ENCODE measurements around the gene CAMK4.

DNA sequence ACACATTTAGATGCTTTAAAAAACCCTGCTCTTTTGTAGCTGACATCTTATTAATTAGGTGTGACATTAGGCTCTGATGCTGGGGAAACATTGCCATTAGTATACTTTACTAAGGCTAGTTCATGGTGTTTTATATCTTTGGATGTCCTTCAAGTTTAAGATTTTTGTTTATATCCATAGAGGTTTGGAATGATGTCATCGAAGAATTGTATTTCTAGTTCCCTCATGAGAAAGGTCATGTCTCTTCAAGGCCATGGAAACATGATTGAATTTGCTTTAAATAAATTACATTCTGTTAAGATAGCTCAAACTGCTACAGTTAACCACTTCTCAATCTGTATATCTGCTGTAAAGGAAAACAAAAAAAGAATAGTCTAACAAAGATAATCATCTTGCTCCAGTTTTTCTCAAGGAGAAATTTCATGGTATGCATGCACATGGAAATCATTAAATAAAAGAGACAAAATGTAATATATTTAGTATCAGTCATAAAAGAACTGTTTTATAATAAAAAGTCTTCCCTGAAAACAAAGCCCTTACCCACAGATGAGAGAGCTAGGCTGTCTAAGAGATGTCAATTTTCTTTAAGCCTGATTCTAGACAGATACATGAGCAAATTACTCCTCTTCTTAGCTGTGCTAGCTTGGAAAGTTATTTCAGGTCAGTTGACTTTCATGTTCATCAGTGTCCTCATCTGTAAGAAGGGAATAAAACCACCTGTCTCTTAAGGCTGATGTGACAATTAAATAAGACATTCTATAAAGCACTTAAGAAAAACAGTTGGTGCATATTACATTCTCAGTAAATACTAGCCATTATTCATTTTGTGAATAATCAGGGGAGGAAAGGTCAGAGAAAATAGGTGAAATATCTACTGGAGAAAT is 313.2 kb downstream of the CAMK4 start:
- TF ChIP-seq, protein P1, sequence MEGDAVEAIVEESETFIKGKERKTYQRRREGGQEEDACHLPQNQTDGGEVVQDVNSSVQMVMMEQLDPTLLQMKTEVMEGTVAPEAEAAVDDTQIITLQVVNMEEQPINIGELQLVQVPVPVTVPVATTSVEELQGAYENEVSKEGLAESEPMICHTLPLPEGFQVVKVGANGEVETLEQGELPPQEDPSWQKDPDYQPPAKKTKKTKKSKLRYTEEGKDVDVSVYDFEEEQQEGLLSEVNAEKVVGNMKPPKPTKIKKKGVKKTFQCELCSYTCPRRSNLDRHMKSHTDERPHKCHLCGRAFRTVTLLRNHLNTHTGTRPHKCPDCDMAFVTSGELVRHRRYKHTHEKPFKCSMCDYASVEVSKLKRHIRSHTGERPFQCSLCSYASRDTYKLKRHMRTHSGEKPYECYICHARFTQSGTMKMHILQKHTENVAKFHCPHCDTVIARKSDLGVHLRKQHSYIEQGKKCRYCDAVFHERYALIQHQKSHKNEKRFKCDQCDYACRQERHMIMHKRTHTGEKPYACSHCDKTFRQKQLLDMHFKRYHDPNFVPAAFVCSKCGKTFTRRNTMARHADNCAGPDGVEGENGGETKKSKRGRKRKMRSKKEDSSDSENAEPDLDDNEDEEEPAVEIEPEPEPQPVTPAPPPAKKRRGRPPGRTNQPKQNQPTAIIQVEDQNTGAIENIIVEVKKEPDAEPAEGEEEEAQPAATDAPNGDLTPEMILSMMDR (conservative IDR thresholded peaks at IDR 0.05): no peak
- no peak for TF ChIP-seq EZH2 (IDR thresholded peaks at IDR 0.05; ENCODE audit: low read depth)

All from PC-9 (cell line).